HCT116 (cell line): ENCODE measurements around the gene PRDM11. TPM values are rescaled to one million over a fixed set of nuclear protein-coding genes. Genes with fewer than 3 reads are reported as not detected.

Source experiments
- ATAC-seq: fragments of 200-7000 bp; cut with Tn5 transposase; 2 replicates; pipeline ENCODE4 v1.9.1; 2020; ENCODE audit warnings: mild to moderate bottlenecking, moderate library complexity
- BruUV-seq: library from RNA; stranded (reverse); fragments of 400-500 nt; replicated peaks from 2 replicates; lab custom pipeline; 2021; lab: Mats Ljungman, UMichigan
- CTCF ChIA-PET: fragments of 300-600 bp; sonication (Branson Sonifier 250); formaldehyde crosslinking; loops from one replicate; lab custom pipeline; 2021; ENCODE audit warnings: antibody characterized with exemption; lab: Charles Lee
- POLR2A ChIA-PET: fragments of 300-600, 350-600 bp; sonication (Branson Sonifier 250); formaldehyde crosslinking; loops from one replicate; lab custom pipeline; 2021; ENCODE audit warnings: antibody characterized with exemption; lab: Charles Lee
- RAD21 ChIA-PET, 2 experiments: fragments of 300-600 bp; sonication (Branson Sonifier 250); formaldehyde crosslinking; loops; one replicate each; lab custom pipeline; 2023; ENCODE audit warnings: low total read pairs in 2 of 2; ENCODE audit not compliant: uncharacterized antibody in 2 of 2, unreplicated experiment in 2 of 2, low non-redundant PET in 1 of 2; lab: Charles Lee
- DNase-seq: peaks from one replicate; pipeline ENCODE4 v3.0.0-alpha.2; 2010; ENCODE audit warnings: low read depth, low spot score
- H2AFZ ChIP-seq: fragments of 200-600 bp; shearing (Covaris generic), sonication (generic); 2 replicates; pipeline ENCODE4 v1.6.1; 2017; ENCODE audit warnings: low read depth, mixed run types, mixed read lengths, antibody characterized with exemption, low read length; ENCODE audit not compliant: poor library complexity, severe bottlenecking
- H3K27ac ChIP-seq: 2 replicates; pipeline ENCODE4 v1.5.1; 2012; ENCODE audit warnings: low read depth, low read length
- H3K27me3 ChIP-seq: fragments of 200-600 bp; sonication (generic); 2 replicates; pipeline ENCODE4 v1.6.1; 2016; ENCODE audit warnings: mixed run types, low read length, mixed read lengths; ENCODE audit not compliant: insufficient read depth
- H3K36me3 ChIP-seq, 2 experiments: fragments of 200-500 bp in 1 of 2; fragments of 200-600 bp in 1 of 2; sonication (Bioruptor generic) in 1 of 2; sonication (generic) in 1 of 2; 2 replicates each; pipeline versions ENCODE4 v1.5.1 to v1.6.1; 2014 to 2016; ENCODE audit warnings: low read length in 2 of 2, inconsistent platforms in 1 of 2, mixed read lengths in 1 of 2, mixed run types in 1 of 2; ENCODE audit not compliant: insufficient read depth in 2 of 2, control insufficient read depth in 1 of 2
- H3K4me1 ChIP-seq, 2 experiments: fragments of 200-600 bp in 1 of 2; sonication (generic) in 1 of 2; 2 replicates each; pipeline versions ENCODE4 v1.5.1 to v1.6.1; 2012 to 2017; ENCODE audit warnings: low read length in 2 of 2, inconsistent platforms in 1 of 2, mild to moderate bottlenecking in 1 of 2, mixed read lengths in 1 of 2, mixed run types in 1 of 2, moderate library complexity in 1 of 2; ENCODE audit not compliant: insufficient read depth in 2 of 2, control insufficient read depth in 1 of 2
- H3K4me2 ChIP-seq: fragments of 200-600 bp; sonication (generic); 2 replicates; pipeline ENCODE4 v1.6.1; 2017; ENCODE audit warnings: mixed run types, low read length, mixed read lengths
- H3K4me3 ChIP-seq, 2 experiments: fragments of 200-600 bp in 1 of 2; sonication (generic) in 1 of 2; replicated peaks in 1 of 2; 2 replicates each; pipeline ENCODE4 v1.5.1; 2011 to 2016; ENCODE audit warnings: low read length in 2 of 2, control low read depth in 1 of 2, low read depth in 1 of 2, mild to moderate bottlenecking in 1 of 2, mixed read lengths in 1 of 2, mixed run types in 1 of 2
- H3K79me2 ChIP-seq: fragments of 200-600 bp; sonication (generic); 2 replicates; pipeline ENCODE4 v1.6.1; 2017; ENCODE audit warnings: mild to moderate bottlenecking, mixed run types, low read length, moderate library complexity, mixed read lengths; ENCODE audit not compliant: insufficient read depth
- H3K9ac ChIP-seq: fragments of 200-600 bp; sonication (generic); 2 replicates; pipeline ENCODE4 v1.6.1; 2016; ENCODE audit warnings: low read length, mixed read lengths
- H3K9me2 ChIP-seq: fragments of 200-600 bp; sonication (generic), shearing (Covaris generic); 2 replicates; pipeline ENCODE4 v1.6.1; 2017; ENCODE audit warnings: mixed run types, mild to moderate bottlenecking, moderate library complexity; ENCODE audit not compliant: insufficient read depth
- H3K9me3 ChIP-seq, 2 experiments: fragments of 200-500 bp in 1 of 2; fragments of 200-600 bp in 1 of 2; sonication (Bioruptor generic) in 1 of 2; sonication (generic) in 1 of 2; 2 replicates each; pipeline ENCODE4 v1.6.1; 2014 to 2017; ENCODE audit warnings: low read length in 2 of 2, mixed read lengths in 2 of 2, inconsistent platforms in 1 of 2, low read depth in 1 of 2, mild to moderate bottlenecking in 1 of 2, mixed run types in 1 of 2, moderate library complexity in 1 of 2; ENCODE audit not compliant: control insufficient read depth in 1 of 2, insufficient read depth in 1 of 2
- H4K20me1 ChIP-seq: fragments of 200-600 bp; sonication (generic), shearing (Covaris generic); 2 replicates; pipeline ENCODE4 v1.6.1; 2017; ENCODE audit warnings: mixed run types, mild to moderate bottlenecking, moderate library complexity; ENCODE audit not compliant: insufficient read depth
- CEBPB ChIP-seq: IDR thresholded peaks from 2 replicates; pipeline ENCODE4 v1.6.1; 2012; ENCODE audit warnings: low read depth
- ELF1 ChIP-seq: IDR thresholded peaks from 2 replicates; pipeline ENCODE4 v1.6.1; 2012; ENCODE audit warnings: low read depth, borderline replicate concordance
- FOSL1 ChIP-seq: IDR thresholded peaks from 2 replicates; pipeline ENCODE4 v1.6.1; 2012; ENCODE audit warnings: low read depth
- POLR2AphosphoS5 ChIP-seq: IDR thresholded peaks from 2 replicates; pipeline ENCODE4 v1.6.1; 2011; ENCODE audit warnings: mild to moderate bottlenecking, low read depth, low read length, moderate library complexity
- RAD21 ChIP-seq: IDR thresholded peaks from 2 replicates; pipeline ENCODE4 v1.6.1; 2012; ENCODE audit warnings: low read depth, mild to moderate bottlenecking
- SP1 ChIP-seq: IDR thresholded peaks from 2 replicates; pipeline ENCODE4 v1.6.1; 2012; ENCODE audit warnings: low read depth
- SRF ChIP-seq: IDR thresholded peaks from 2 replicates; pipeline ENCODE4 v1.6.1; 2012; ENCODE audit warnings: low read depth
- intact Hi-C: fragments of 100-400 bp; cut with micrococcal nuclease; formaldehyde crosslinking; loops from 2 replicates; pipeline ENCODE4 v1.10.0; 2022
- total RNA-seq: library from RNA; stranded (reverse); gene quantifications from one replicate; pipeline ENCODE4 v1.2.1, GENCODE V29; 2021; ENCODE audit not compliant: unreplicated experiment
- TF ChIP-seq, protein P1 (sequence below), 3 experiments: fragments of 200-600 bp in 1 of 3; sonication (generic) in 1 of 3; IDR thresholded peaks in 2 of 3; conservative IDR thresholded peaks in 1 of 3; 2 replicates each; pipeline ENCODE4 v1.5.1; 2012 to 2017; ENCODE audit warnings: low read depth in 2 of 3, low read length in 2 of 3, antibody characterized with exemption in 1 of 3, borderline replicate concordance in 1 of 3, control low read depth in 1 of 3, mild to moderate bottlenecking in 1 of 3, mixed read lengths in 1 of 3, mixed run types in 1 of 3, moderate library complexity in 1 of 3; ENCODE audit not compliant: insufficient read depth in 1 of 3
- TF ChIP-seq, protein P2 (sequence below): IDR thresholded peaks from 2 replicates; pipeline ENCODE4 v1.6.1; 2012; ENCODE audit warnings: low read depth
- TF ChIP-seq, protein P3 (sequence below): IDR thresholded peaks from 2 replicates; pipeline ENCODE4 v1.6.1; 2011; ENCODE audit warnings: mild to moderate bottlenecking, low read length, moderate library complexity; ENCODE audit not compliant: insufficient replicate concordance; ENCODE audit errors: extremely low read depth
- TF ChIP-seq, protein P4 (sequence below): IDR thresholded peaks from 2 replicates; pipeline ENCODE4 v1.6.1; 2012

PRDM11 gene
- total RNA-seq, 1 experiment from 2014 or later: 9.3 TPM

DNA sequence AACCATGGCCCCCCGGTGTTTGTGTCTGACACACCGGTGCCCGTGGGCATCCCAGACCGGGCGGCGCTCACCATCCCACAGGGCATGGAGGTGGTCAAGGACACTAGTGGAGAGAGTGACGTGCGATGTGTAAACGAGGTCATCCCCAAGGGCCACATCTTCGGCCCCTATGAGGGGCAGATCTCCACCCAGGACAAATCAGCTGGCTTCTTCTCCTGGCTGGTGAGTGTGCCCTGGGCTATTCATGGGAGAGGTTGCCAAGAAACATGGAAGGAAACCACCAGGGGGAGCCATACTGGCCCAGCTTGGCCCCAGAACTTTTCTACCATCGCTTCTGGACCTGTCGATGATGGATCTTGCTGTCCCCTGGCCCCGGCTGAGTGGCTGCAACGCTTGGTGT is 36.5 kb downstream of the PRDM11 start:
- intact Hi-C loops: loop anchor here (1.0 to 10.0 kb wide), 2 partner anchors 72 to 110 kb away; no protein-coding TSS in a partner anchor
- no peak overlapping the region for H3K4me3 ChIP-seq
- H2AFZ ChIP-seq: no peak overlapping the region
- H3K9ac ChIP-seq: no peak overlapping the region
- ChIA-PET RAD21 (no interaction called here), CTCF (interaction anchor here (1.4 to 2.0 kb wide), 3 partner anchors 8 to 73 kb away, joined by 4 to 7 read pairs (median 4); no protein-coding TSS in a partner anchor), POLR2A (no interaction called here)
- no TSS peak for BruUV-seq
- no peaks in the 10 kb centered on the region for H4K20me1 ChIP-seq
- peak; percentile 19 for DNase-seq
- no peaks in the 10 kb centered on the region for H3K9me3 ChIP-seq
- TF ChIP-seq POLR2AphosphoS5: no peak
- TF ChIP-seq, protein P1, sequence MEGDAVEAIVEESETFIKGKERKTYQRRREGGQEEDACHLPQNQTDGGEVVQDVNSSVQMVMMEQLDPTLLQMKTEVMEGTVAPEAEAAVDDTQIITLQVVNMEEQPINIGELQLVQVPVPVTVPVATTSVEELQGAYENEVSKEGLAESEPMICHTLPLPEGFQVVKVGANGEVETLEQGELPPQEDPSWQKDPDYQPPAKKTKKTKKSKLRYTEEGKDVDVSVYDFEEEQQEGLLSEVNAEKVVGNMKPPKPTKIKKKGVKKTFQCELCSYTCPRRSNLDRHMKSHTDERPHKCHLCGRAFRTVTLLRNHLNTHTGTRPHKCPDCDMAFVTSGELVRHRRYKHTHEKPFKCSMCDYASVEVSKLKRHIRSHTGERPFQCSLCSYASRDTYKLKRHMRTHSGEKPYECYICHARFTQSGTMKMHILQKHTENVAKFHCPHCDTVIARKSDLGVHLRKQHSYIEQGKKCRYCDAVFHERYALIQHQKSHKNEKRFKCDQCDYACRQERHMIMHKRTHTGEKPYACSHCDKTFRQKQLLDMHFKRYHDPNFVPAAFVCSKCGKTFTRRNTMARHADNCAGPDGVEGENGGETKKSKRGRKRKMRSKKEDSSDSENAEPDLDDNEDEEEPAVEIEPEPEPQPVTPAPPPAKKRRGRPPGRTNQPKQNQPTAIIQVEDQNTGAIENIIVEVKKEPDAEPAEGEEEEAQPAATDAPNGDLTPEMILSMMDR (IDR thresholded peaks at IDR 0.05 in 2 of 3, conservative IDR thresholded peaks at IDR 0.05 in 1 of 3; ENCODE audit: borderline replicate concordance in 1 of 3, insufficient read depth in 1 of 3, low read depth in 2 of 3, low read length in 2 of 3): peak; percentile 23 to 80 (median 76); a peak in 4 of 6 replicates
- no peak for TF ChIP-seq SP1
- H3K36me3 ChIP-seq: no peaks in the 10 kb centered on the region
- no peak overlapping the region for H3K4me2 ChIP-seq
- no peak overlapping the region for H3K27ac ChIP-seq
- H3K4me1 ChIP-seq: peaks cover 23 to 27% of the 10 kb centered on the region in 2 experiments
- H3K79me2 ChIP-seq: no peaks in the 10 kb centered on the region
- no peaks in the 10 kb centered on the region for H3K9me2 ChIP-seq
- ATAC-seq: no peak
- no peaks in the 10 kb centered on the region for H3K27me3 ChIP-seq

DNA sequence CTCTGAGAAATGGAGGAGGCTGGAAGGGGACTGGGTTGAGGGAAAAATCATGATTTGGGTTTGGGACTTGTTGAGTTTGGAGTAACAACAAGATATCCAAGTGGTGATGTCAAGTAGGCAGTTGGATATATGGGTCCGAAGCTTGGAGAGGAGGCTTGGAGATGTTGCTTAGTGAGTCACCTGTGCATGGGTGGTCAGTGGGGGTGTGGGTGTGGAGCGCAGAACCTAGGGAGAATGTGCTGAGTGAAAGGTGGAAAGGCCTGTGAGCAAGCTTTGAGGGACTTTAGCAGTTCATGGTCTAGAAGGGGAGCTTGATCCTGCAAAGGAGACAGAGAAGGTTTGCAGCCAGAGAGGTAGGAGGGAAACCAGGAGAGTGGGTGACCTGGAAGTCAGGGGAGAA is 38.2 kb downstream of the PRDM11 start:
- Histone ChIP-seq H3K9me3 (no peaks in the 10 kb centered on the region), H3K4me3 (no peak overlapping the region), H3K79me2 (no peaks in the 10 kb centered on the region), H3K4me2 (no peak overlapping the region), H4K20me1 (no peaks in the 10 kb centered on the region), H3K4me1 (peaks cover 14 to 19% of the 10 kb centered on the region in 2 experiments), H2AFZ (no peak overlapping the region), H3K9me2 (no peaks in the 10 kb centered on the region), H3K27me3 (no peaks in the 10 kb centered on the region), H3K27ac (no peak overlapping the region), H3K9ac (no peak overlapping the region), H3K36me3 (no peaks in the 10 kb centered on the region)
- DNase-seq: no peak
- ChIA-PET RAD21 (no interaction called here), CTCF (interaction anchor here (0.7 kb wide), 1 partner anchor 109 kb away, joined by 3 read pairs; no protein-coding TSS in a partner anchor), POLR2A (no interaction called here)
- ATAC-seq: no peak
- intact Hi-C loops: loop anchor here (10.0 kb wide), 1 partner anchor 70 kb away; no protein-coding TSS in a partner anchor
- BruUV-seq: no TSS peak
- no peak for TF ChIP-seq RAD21
- no peak for TF ChIP-seq FOSL1
- no peak for TF ChIP-seq SP1
- TF ChIP-seq, protein P2, sequence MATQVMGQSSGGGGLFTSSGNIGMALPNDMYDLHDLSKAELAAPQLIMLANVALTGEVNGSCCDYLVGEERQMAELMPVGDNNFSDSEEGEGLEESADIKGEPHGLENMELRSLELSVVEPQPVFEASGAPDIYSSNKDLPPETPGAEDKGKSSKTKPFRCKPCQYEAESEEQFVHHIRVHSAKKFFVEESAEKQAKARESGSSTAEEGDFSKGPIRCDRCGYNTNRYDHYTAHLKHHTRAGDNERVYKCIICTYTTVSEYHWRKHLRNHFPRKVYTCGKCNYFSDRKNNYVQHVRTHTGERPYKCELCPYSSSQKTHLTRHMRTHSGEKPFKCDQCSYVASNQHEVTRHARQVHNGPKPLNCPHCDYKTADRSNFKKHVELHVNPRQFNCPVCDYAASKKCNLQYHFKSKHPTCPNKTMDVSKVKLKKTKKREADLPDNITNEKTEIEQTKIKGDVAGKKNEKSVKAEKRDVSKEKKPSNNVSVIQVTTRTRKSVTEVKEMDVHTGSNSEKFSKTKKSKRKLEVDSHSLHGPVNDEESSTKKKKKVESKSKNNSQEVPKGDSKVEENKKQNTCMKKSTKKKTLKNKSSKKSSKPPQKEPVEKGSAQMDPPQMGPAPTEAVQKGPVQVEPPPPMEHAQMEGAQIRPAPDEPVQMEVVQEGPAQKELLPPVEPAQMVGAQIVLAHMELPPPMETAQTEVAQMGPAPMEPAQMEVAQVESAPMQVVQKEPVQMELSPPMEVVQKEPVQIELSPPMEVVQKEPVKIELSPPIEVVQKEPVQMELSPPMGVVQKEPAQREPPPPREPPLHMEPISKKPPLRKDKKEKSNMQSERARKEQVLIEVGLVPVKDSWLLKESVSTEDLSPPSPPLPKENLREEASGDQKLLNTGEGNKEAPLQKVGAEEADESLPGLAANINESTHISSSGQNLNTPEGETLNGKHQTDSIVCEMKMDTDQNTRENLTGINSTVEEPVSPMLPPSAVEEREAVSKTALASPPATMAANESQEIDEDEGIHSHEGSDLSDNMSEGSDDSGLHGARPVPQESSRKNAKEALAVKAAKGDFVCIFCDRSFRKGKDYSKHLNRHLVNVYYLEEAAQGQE: no peak
- TF ChIP-seq, protein P3, sequence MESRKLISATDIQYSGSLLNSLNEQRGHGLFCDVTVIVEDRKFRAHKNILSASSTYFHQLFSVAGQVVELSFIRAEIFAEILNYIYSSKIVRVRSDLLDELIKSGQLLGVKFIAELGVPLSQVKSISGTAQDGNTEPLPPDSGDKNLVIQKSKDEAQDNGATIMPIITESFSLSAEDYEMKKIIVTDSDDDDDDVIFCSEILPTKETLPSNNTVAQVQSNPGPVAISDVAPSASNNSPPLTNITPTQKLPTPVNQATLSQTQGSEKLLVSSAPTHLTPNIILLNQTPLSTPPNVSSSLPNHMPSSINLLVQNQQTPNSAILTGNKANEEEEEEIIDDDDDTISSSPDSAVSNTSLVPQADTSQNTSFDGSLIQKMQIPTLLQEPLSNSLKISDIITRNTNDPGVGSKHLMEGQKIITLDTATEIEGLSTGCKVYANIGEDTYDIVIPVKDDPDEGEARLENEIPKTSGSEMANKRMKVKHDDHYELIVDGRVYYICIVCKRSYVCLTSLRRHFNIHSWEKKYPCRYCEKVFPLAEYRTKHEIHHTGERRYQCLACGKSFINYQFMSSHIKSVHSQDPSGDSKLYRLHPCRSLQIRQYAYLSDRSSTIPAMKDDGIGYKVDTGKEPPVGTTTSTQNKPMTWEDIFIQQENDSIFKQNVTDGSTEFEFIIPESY: no peak
- TF ChIP-seq, protein P4, sequence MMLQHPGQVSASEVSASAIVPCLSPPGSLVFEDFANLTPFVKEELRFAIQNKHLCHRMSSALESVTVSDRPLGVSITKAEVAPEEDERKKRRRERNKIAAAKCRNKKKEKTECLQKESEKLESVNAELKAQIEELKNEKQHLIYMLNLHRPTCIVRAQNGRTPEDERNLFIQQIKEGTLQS: no peak
- TF ChIP-seq SRF: no peak
- no peak for TF ChIP-seq POLR2AphosphoS5
- no peak for TF ChIP-seq ELF1
- no peak for TF ChIP-seq CEBPB
